ENCODE data around the gene MORN1. TPM values are rescaled to one million over a fixed set of nuclear protein-coding genes. Genes with fewer than 3 reads are reported as not detected.

Gene MORN1
- total and polyA plus RNA-seq, 10 of the 15 experiments (the other 5 are each of a cell fraction or from before 2014, with no cell fraction given) = 0.76 to 7.9 (median 5.5) TPM

- TF ChIP-seq BCL3 (IDR thresholded peaks at IDR 0.05; ENCODE audit: borderline replicate concordance, insufficient read depth, low read depth, low read length, poor library complexity, severe bottlenecking) (no peak), HSF1 (IDR thresholded peaks at IDR 0.05; ENCODE audit: low read depth, low read length) (no peak), CHD1 (IDR thresholded peaks at IDR 0.05; ENCODE audit: low read depth, low read length) (no peak), ZBTB4 (CRISPR knock-in tag; IDR thresholded peaks at IDR 0.05) (no peak)
Observed at GRCh38 chr1:2276803-2277580, 114.4 kb downstream of the MORN1 start (continued).

All from GM12878 (cell line).